ENCODE data around the gene PRKG1.

- TF ChIP-seq CTCF (IDR thresholded peaks at IDR 0.05) (no peak), POLR2A (IDR thresholded peaks at IDR 0.05) (no peak)
These were observed 198.3 kb downstream of the PRKG1 start for GRCh38 chr10:51272555-51272954.
